Karpas-422 (cell line): ENCODE data around the gene KIAA1614. TPM values are rescaled to one million over a fixed set of nuclear protein-coding genes. Genes with fewer than 3 reads are reported as not detected.

Source experiments
- DNase-seq: peaks from one replicate; pipeline ENCODE4 v3.0.0-alpha.2; 2015
- H2AFZ ChIP-seq: fragments of 200-600 bp; sonication (generic); 2 replicates; pipeline ENCODE4 v1.6.1; 2014; ENCODE audit warnings: antibody characterized with exemption, low read length, mixed read lengths
- H3K27ac ChIP-seq: fragments of 200-600 bp; sonication (generic); 2 replicates; pipeline ENCODE4 v1.5.1; 2014; ENCODE audit warnings: mild to moderate bottlenecking, low read length, moderate library complexity
- H3K27me3 ChIP-seq: fragments of 200-600 bp; sonication (generic); 2 replicates; pipeline ENCODE4 v1.6.1; 2014; ENCODE audit warnings: low read length, mixed read lengths
- H3K36me3 ChIP-seq: fragments of 200-600 bp; sonication (generic); 2 replicates; pipeline ENCODE4 v1.6.1; 2014; ENCODE audit warnings: low read length, mixed read lengths; ENCODE audit not compliant: insufficient read depth
- H3K4me1 ChIP-seq: fragments of 200-600 bp; sonication (generic); 2 replicates; pipeline ENCODE4 v1.6.1; 2014; ENCODE audit warnings: mild to moderate bottlenecking, low read length, mixed read lengths
- H3K4me2 ChIP-seq: fragments of 200-600 bp; sonication (generic); 2 replicates; pipeline ENCODE4 v1.6.1; 2014; ENCODE audit warnings: low read length, low read depth, mild to moderate bottlenecking; ENCODE audit not compliant: poor library complexity, severe bottlenecking
- H3K4me3 ChIP-seq: fragments of 200-600 bp; sonication (generic); 2 replicates; pipeline ENCODE4 v1.5.1; 2014; ENCODE audit warnings: mild to moderate bottlenecking, antibody characterized with exemption, low read length, mixed read lengths
- H3K79me2 ChIP-seq: fragments of 200-600 bp; sonication (generic); 2 replicates; pipeline ENCODE4 v1.6.1; 2014; ENCODE audit warnings: mild to moderate bottlenecking, low read length, mixed read lengths
- H3K9ac ChIP-seq: fragments of 200-600 bp; sonication (generic); 2 replicates; pipeline ENCODE4 v1.6.0; 2014; ENCODE audit warnings: low read length
- H3K9me2 ChIP-seq: fragments of 200-600 bp; sonication (generic), shearing (Covaris generic); replicated peaks from 2 replicates; pipeline ENCODE4 v1.6.0; 2014; ENCODE audit warnings: mild to moderate bottlenecking, low read length, moderate library complexity; ENCODE audit not compliant: insufficient read depth
- H3K9me3 ChIP-seq: fragments of 300-700, 200-600 bp; sonication (generic); 2 replicates; pipeline ENCODE4 v1.6.1; 2014; ENCODE audit warnings: low read length, mixed read lengths
- H4K20me1 ChIP-seq: fragments of 200-600 bp; sonication (generic); 2 replicates; pipeline ENCODE4 v1.6.1; 2014; ENCODE audit warnings: mild to moderate bottlenecking, antibody characterized with exemption, low read length, low read depth; ENCODE audit not compliant: insufficient read depth
- total RNA-seq: library from RNA; depleted of rRNA; stranded (reverse); fragments of >200 nt; shearing (Covaris generic); gene quantifications from 2 replicates; pipeline ENCODE4 v1.2.3, GENCODE V29; 2014; ENCODE audit warnings: low replicate concordance

Gene KIAA1614
- total RNA-seq, 1 experiment from 2014 or later: not detected

- no peak overlapping the region for H3K4me3 ChIP-seq
- no peaks in the 10 kb centered on the region for H3K36me3 ChIP-seq
- no peak overlapping the region for H3K27ac ChIP-seq
- H3K9me2 ChIP-seq: no peaks in the 10 kb centered on the region
- H4K20me1 ChIP-seq: no peaks in the 10 kb centered on the region
- H3K9ac ChIP-seq: no peak overlapping the region
- no peaks in the 10 kb centered on the region for H3K4me1 ChIP-seq
- no peak overlapping the region for H2AFZ ChIP-seq
- H3K9me3 ChIP-seq: no peaks in the 10 kb centered on the region
- H3K4me2 ChIP-seq: no peak overlapping the region
- no peaks in the 10 kb centered on the region for H3K79me2 ChIP-seq
- H3K27me3 ChIP-seq: no peaks in the 10 kb centered on the region
- no peak for DNase-seq
These were observed 981 bp upstream of the KIAA1614 start for GRCh38 chr1:180911640-180912191.

- no peak overlapping the region for H3K27ac ChIP-seq
- no peak overlapping the region for H3K9ac ChIP-seq
- H3K9me2 ChIP-seq: no peaks in the 10 kb centered on the region
- no peak overlapping the region for H2AFZ ChIP-seq
- H3K27me3 ChIP-seq: no peaks in the 10 kb centered on the region
- no peaks in the 10 kb centered on the region for H3K79me2 ChIP-seq
- H3K9me3 ChIP-seq: no peaks in the 10 kb centered on the region
- no peaks in the 10 kb centered on the region for H4K20me1 ChIP-seq
- no peak overlapping the region for H3K4me3 ChIP-seq
- no peak for DNase-seq
- no peaks in the 10 kb centered on the region for H3K4me1 ChIP-seq
- no peaks in the 10 kb centered on the region for H3K36me3 ChIP-seq
- H3K4me2 ChIP-seq: no peak overlapping the region
These were observed 391 bp upstream of the KIAA1614 start for GRCh38 chr1:180912211-180912800.

- no peaks in the 10 kb centered on the region for H3K36me3 ChIP-seq
- H3K4me1 ChIP-seq: no peaks in the 10 kb centered on the region
- DNase-seq: no peak
- no peaks in the 10 kb centered on the region for H3K9me2 ChIP-seq
- no peak overlapping the region for H3K4me2 ChIP-seq
- H3K79me2 ChIP-seq: no peaks in the 10 kb centered on the region
- no peak overlapping the region for H3K4me3 ChIP-seq
- H3K9me3 ChIP-seq: no peaks in the 10 kb centered on the region
- no peak overlapping the region for H3K27ac ChIP-seq
- no peak overlapping the region for H3K9ac ChIP-seq
- H3K27me3 ChIP-seq: no peaks in the 10 kb centered on the region
- no peaks in the 10 kb centered on the region for H4K20me1 ChIP-seq
- no peak overlapping the region for H2AFZ ChIP-seq
These were observed 2.8 kb downstream of the KIAA1614 start for GRCh38 chr1:180915426-180915965.

- DNase-seq: no peak
- Histone ChIP-seq H3K4me1 (no peaks in the 10 kb centered on the region), H3K27ac (no peak overlapping the region), H2AFZ (no peak overlapping the region), H3K36me3 (no peaks in the 10 kb centered on the region), H3K4me3 (no peak overlapping the region), H4K20me1 (no peaks in the 10 kb centered on the region), H3K4me2 (no peak overlapping the region), H3K9me3 (no peaks in the 10 kb centered on the region), H3K79me2 (no peaks in the 10 kb centered on the region), H3K9me2 (no peaks in the 10 kb centered on the region), H3K27me3 (no peaks in the 10 kb centered on the region), H3K9ac (no peak overlapping the region)
These were observed 3.5 kb downstream of the KIAA1614 start for GRCh38 chr1:180916012-180916770.

GRCh38 chr1:180916771-180917170 lies 4.1 kb downstream of the KIAA1614 start:
- no peaks in the 10 kb centered on the region for H3K27me3 ChIP-seq
- H3K9ac ChIP-seq: no peak overlapping the region
- no peak overlapping the region for H3K4me3 ChIP-seq
- H3K4me2 ChIP-seq: no peak overlapping the region
- no peak overlapping the region for H2AFZ ChIP-seq
- no peak overlapping the region for H3K27ac ChIP-seq
- H3K9me2 ChIP-seq: no peaks in the 10 kb centered on the region
- no peaks in the 10 kb centered on the region for H3K9me3 ChIP-seq
- no peaks in the 10 kb centered on the region for H4K20me1 ChIP-seq
- no peaks in the 10 kb centered on the region for H3K4me1 ChIP-seq
- H3K36me3 ChIP-seq: no peaks in the 10 kb centered on the region
- DNase-seq: no peak
- no peaks in the 10 kb centered on the region for H3K79me2 ChIP-seq

- Histone ChIP-seq H4K20me1 (no peaks in the 10 kb centered on the region), H3K9me3 (no peaks in the 10 kb centered on the region), H3K36me3 (no peaks in the 10 kb centered on the region), H3K4me1 (no peaks in the 10 kb centered on the region), H3K9ac (no peak overlapping the region), H3K9me2 (no peaks in the 10 kb centered on the region), H2AFZ (no peak overlapping the region), H3K4me3 (no peak overlapping the region), H3K4me2 (no peak overlapping the region), H3K27me3 (no peaks in the 10 kb centered on the region), H3K79me2 (no peaks in the 10 kb centered on the region), H3K27ac (no peak overlapping the region)
- DNase-seq: no peak
These were observed 4.8 kb downstream of the KIAA1614 start for GRCh38 chr1:180917306-180918065.

- no peak overlapping the region for H3K4me2 ChIP-seq
- H2AFZ ChIP-seq: no peak overlapping the region
- H3K4me1 ChIP-seq: no peaks in the 10 kb centered on the region
- no peak overlapping the region for H3K27ac ChIP-seq
- no peaks in the 10 kb centered on the region for H3K79me2 ChIP-seq
- no peaks in the 10 kb centered on the region for H3K9me3 ChIP-seq
- no peaks in the 10 kb centered on the region for H3K9me2 ChIP-seq
- no peak for DNase-seq
- H3K36me3 ChIP-seq: no peaks in the 10 kb centered on the region
- no peaks in the 10 kb centered on the region for H4K20me1 ChIP-seq
- no peak overlapping the region for H3K4me3 ChIP-seq
- no peaks in the 10 kb centered on the region for H3K27me3 ChIP-seq
- no peak overlapping the region for H3K9ac ChIP-seq
These were observed 5.8 kb downstream of the KIAA1614 start for GRCh38 chr1:180918519-180918918.

GRCh38 chr1:180919183-180919700 lies 6.5 kb downstream of the KIAA1614 start:
- Histone ChIP-seq H3K79me2 (no peaks in the 10 kb centered on the region), H3K9me2 (no peaks in the 10 kb centered on the region), H2AFZ (no peak overlapping the region), H3K4me1 (no peaks in the 10 kb centered on the region), H3K4me2 (no peak overlapping the region), H3K27ac (no peak overlapping the region), H3K27me3 (no peaks in the 10 kb centered on the region), H4K20me1 (no peaks in the 10 kb centered on the region), H3K9ac (no peak overlapping the region), H3K36me3 (no peaks in the 10 kb centered on the region), H3K9me3 (no peaks in the 10 kb centered on the region), H3K4me3 (no peak overlapping the region)
- no peak for DNase-seq
